Stimulated activated naive CD8-positive, alpha-beta T cell treated with anti-CD3 and anti-CD28 coated beads, Interleukin-15, amount 100 ng/mL, for 72 hours (primary cell): ENCODE results near the gene CD24.
"Not testable (repeated sequence)": the region's sequence is repeated elsewhere in the genome, so short reads cannot be mapped to it uniquely, and the experiment has no call there.

Experiments used
- ATAC-seq: fragments of 150-1000 bp; cut with Tn5 transposase; 2 replicates; pipeline ENCODE4 v1.10.0; 2021; ENCODE audit warnings: mild to moderate bottlenecking, moderate library complexity
- DNase-seq, 2 donors: peaks; one replicate each; pipeline ENCODE4 v3.0.0; 2021 to 2022
- H3K27ac Mint-ChIP-seq, 2 donors: one replicate each; pipeline ENCODE4 v1.8.0; 2022; ENCODE audit warnings: mild to moderate bottlenecking in 2 of 2, mixed read lengths in 2 of 2, moderate library complexity in 2 of 2
- H3K27me3 Mint-ChIP-seq: one replicate; pipeline ENCODE4 v1.8.0; 2022; ENCODE audit warnings: mixed read lengths
- H3K4me1 Mint-ChIP-seq: one replicate; pipeline ENCODE4 v1.8.0; 2022; ENCODE audit warnings: mild to moderate bottlenecking, mixed read lengths
- H3K4me3 Mint-ChIP-seq, 2 donors: one replicate each; pipeline ENCODE4 v1.8.0; 2022; ENCODE audit warnings: mild to moderate bottlenecking in 2 of 2, mixed read lengths in 2 of 2, moderate library complexity in 1 of 2
- H3K9me3 Mint-ChIP-seq, 2 donors: one replicate each; pipeline ENCODE4 v1.8.0; 2022; ENCODE audit warnings: mixed read lengths in 2 of 2

Gene CD24

GRCh38 chr6:106974999-106975737 lies 639 bp upstream of the CD24 start:
- H3K4me1 Mint-ChIP-seq = peaks cover 21% of the 10 kb centered on the region
- H3K27me3 Mint-ChIP-seq = peaks cover 67% of the 10 kb centered on the region
- peak; percentile 62 for ATAC-seq
- H3K9me3 Mint-ChIP-seq = no peaks in the 10 kb centered on the region
- no peak overlapping the region for H3K27ac Mint-ChIP-seq
- peak overlapping the region; percentile 77 to 82 for H3K4me3 Mint-ChIP-seq
- peak; percentile 18 for DNase-seq

GRCh38 chr6:106973836-106974335 lies 643 bp downstream of the CD24 start:
- no peaks in the 10 kb centered on the region for H3K9me3 Mint-ChIP-seq
- peak; percentile 10 to 16 for DNase-seq
- H3K4me3 Mint-ChIP-seq = peak overlapping the region; percentile 83 to 85
- peaks cover 68% of the 10 kb centered on the region for H3K27me3 Mint-ChIP-seq
- H3K4me1 Mint-ChIP-seq = peaks cover 14% of the 10 kb centered on the region
- ATAC-seq = no peak
- H3K27ac Mint-ChIP-seq = no peak overlapping the region

- Mint-ChIP-seq H3K4me3 (peak overlapping the region; percentile 83 to 85), H3K27ac (no peak overlapping the region), H3K9me3 (no peaks in the 10 kb centered on the region), H3K27me3 (peaks cover 69% of the 10 kb centered on the region), H3K4me1 (peaks cover 14% of the 10 kb centered on the region)
- DNase-seq (peak; percentile 9 to 10), ATAC-seq (peak; percentile 25)
These were observed 1.3 kb downstream of the CD24 start for GRCh38 chr6:106973018-106973835.

- Mint-ChIP-seq H3K4me3 (no peak overlapping the region), H3K27ac (no peak overlapping the region), H3K4me1 (peaks cover 14% of the 10 kb centered on the region), H3K9me3 (no peaks in the 10 kb centered on the region), H3K27me3 (peaks cover 71% of the 10 kb centered on the region)
- no peak for ATAC-seq
- DNase-seq = no peak
These were observed 2.0 kb downstream of the CD24 start for GRCh38 chr6:106972500-106972899.

- not testable (repeated sequence) for H3K4me3 Mint-ChIP-seq, H3K9me3 Mint-ChIP-seq, DNase-seq, H3K27ac Mint-ChIP-seq, ATAC-seq
- peaks cover 14% of the 10 kb centered on the region for H3K4me1 Mint-ChIP-seq
- H3K27me3 Mint-ChIP-seq = peaks cover 56% of the 10 kb centered on the region
These were observed 3.8 kb downstream of the CD24 start for GRCh38 chr6:106970769-106971168.

GRCh38 chr6:106967936-106968555 lies 6.5 kb downstream of the CD24 start:
- no peak overlapping the region for H3K4me3 Mint-ChIP-seq
- ATAC-seq = no peak
- H3K27ac Mint-ChIP-seq = no peak overlapping the region
- H3K4me1 Mint-ChIP-seq = peaks cover 2% of the 10 kb centered on the region
- no peaks in the 10 kb centered on the region for H3K9me3 Mint-ChIP-seq
- H3K27me3 Mint-ChIP-seq = peaks cover 46% of the 10 kb centered on the region
- no peak for DNase-seq

GRCh38 chr6:106966671-106967640 lies 7.6 kb downstream of the CD24 start:
- no peak overlapping the region for H3K27ac Mint-ChIP-seq
- no peaks in the 10 kb centered on the region for H3K9me3 Mint-ChIP-seq
- no peak for DNase-seq
- no peak for ATAC-seq
- H3K4me1 Mint-ChIP-seq = no peaks in the 10 kb centered on the region
- H3K27me3 Mint-ChIP-seq = peaks cover 36% of the 10 kb centered on the region
- H3K4me3 Mint-ChIP-seq = no peak overlapping the region

GRCh38 chr6:106966229-106966628 lies 8.3 kb downstream of the CD24 start:
- Mint-ChIP-seq H3K27ac (no peak overlapping the region), H3K9me3 (no peaks in the 10 kb centered on the region), H3K27me3 (peaks cover 31% of the 10 kb centered on the region), H3K4me1 (no peaks in the 10 kb centered on the region), H3K4me3 (no peak overlapping the region)
- ATAC-seq (no peak), DNase-seq (no peak)

GRCh38 chr6:106964954-106965353 lies 9.6 kb downstream of the CD24 start:
- Mint-ChIP-seq H3K4me3 (no peak overlapping the region), H3K4me1 (no peaks in the 10 kb centered on the region), H3K27ac (no peak overlapping the region), H3K9me3 (no peaks in the 10 kb centered on the region), H3K27me3 (peaks cover 30% of the 10 kb centered on the region)
- DNase-seq (no peak), ATAC-seq (no peak)

- H3K4me3 Mint-ChIP-seq = no peak overlapping the region
- H3K27ac Mint-ChIP-seq = no peak overlapping the region
- no peaks in the 10 kb centered on the region for H3K4me1 Mint-ChIP-seq
- DNase-seq (no peak), ATAC-seq (no peak)
- no peaks in the 10 kb centered on the region for H3K9me3 Mint-ChIP-seq
- H3K27me3 Mint-ChIP-seq = peaks cover 21% of the 10 kb centered on the region
These were observed 10.4 kb downstream of the CD24 start for GRCh38 chr6:106964099-106964498.

GRCh38 chr6:106963544-106963943 lies 11.0 kb downstream of the CD24 start:
- ATAC-seq (no peak), DNase-seq (no peak)
- Mint-ChIP-seq H3K27me3 (peaks cover 17% of the 10 kb centered on the region), H3K4me1 (no peaks in the 10 kb centered on the region), H3K27ac (no peak overlapping the region), H3K9me3 (no peaks in the 10 kb centered on the region), H3K4me3 (no peak overlapping the region)

- ATAC-seq = no peak
- Mint-ChIP-seq H3K27ac (no peak overlapping the region), H3K4me1 (no peaks in the 10 kb centered on the region), H3K27me3 (peaks cover 8% of the 10 kb centered on the region), H3K9me3 (no peaks in the 10 kb centered on the region), H3K4me3 (no peak overlapping the region)
- no peak for DNase-seq
These were observed 12.7 kb downstream of the CD24 start for GRCh38 chr6:106961801-106962200.

GRCh38 chr6:106961136-106961535 lies 13.4 kb downstream of the CD24 start:
- Mint-ChIP-seq H3K27me3 (peaks cover 8% of the 10 kb centered on the region), H3K4me3 (no peak overlapping the region), H3K9me3 (no peaks in the 10 kb centered on the region), H3K4me1 (no peaks in the 10 kb centered on the region), H3K27ac (no peak overlapping the region)
- DNase-seq = no peak
- no peak for ATAC-seq

GRCh38 chr6:106959985-106960384 lies 14.5 kb downstream of the CD24 start:
- ATAC-seq (no peak), DNase-seq (no peak)
- H3K9me3 Mint-ChIP-seq = no peaks in the 10 kb centered on the region
- no peak overlapping the region for H3K4me3 Mint-ChIP-seq
- no peaks in the 10 kb centered on the region for H3K4me1 Mint-ChIP-seq
- no peak overlapping the region for H3K27ac Mint-ChIP-seq
- H3K27me3 Mint-ChIP-seq = peaks cover 8% of the 10 kb centered on the region

GRCh38 chr6:106939848-106940247 lies 34.7 kb downstream of the CD24 start:
- DNase-seq = no peak
- no peaks in the 10 kb centered on the region for H3K4me1 Mint-ChIP-seq
- peak overlapping the region in 1 of 2 donors; percentile 60 for H3K27ac Mint-ChIP-seq
- no peaks in the 10 kb centered on the region for H3K9me3 Mint-ChIP-seq
- no peak for ATAC-seq
- H3K27me3 Mint-ChIP-seq = peaks cover 52% of the 10 kb centered on the region
- H3K4me3 Mint-ChIP-seq = no peak overlapping the region
